ENCODE data around the gene SPPL3.

SPPL3 gene

GRCh38 chr12:120736404-120737331 is 167.5 kb downstream of the SPPL3 start:
- TF ChIP-seq CEBPB (IDR thresholded peaks at IDR 0.05), result no peak
- TF ChIP-seq, protein P1, sequence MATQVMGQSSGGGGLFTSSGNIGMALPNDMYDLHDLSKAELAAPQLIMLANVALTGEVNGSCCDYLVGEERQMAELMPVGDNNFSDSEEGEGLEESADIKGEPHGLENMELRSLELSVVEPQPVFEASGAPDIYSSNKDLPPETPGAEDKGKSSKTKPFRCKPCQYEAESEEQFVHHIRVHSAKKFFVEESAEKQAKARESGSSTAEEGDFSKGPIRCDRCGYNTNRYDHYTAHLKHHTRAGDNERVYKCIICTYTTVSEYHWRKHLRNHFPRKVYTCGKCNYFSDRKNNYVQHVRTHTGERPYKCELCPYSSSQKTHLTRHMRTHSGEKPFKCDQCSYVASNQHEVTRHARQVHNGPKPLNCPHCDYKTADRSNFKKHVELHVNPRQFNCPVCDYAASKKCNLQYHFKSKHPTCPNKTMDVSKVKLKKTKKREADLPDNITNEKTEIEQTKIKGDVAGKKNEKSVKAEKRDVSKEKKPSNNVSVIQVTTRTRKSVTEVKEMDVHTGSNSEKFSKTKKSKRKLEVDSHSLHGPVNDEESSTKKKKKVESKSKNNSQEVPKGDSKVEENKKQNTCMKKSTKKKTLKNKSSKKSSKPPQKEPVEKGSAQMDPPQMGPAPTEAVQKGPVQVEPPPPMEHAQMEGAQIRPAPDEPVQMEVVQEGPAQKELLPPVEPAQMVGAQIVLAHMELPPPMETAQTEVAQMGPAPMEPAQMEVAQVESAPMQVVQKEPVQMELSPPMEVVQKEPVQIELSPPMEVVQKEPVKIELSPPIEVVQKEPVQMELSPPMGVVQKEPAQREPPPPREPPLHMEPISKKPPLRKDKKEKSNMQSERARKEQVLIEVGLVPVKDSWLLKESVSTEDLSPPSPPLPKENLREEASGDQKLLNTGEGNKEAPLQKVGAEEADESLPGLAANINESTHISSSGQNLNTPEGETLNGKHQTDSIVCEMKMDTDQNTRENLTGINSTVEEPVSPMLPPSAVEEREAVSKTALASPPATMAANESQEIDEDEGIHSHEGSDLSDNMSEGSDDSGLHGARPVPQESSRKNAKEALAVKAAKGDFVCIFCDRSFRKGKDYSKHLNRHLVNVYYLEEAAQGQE (IDR thresholded peaks at IDR 0.05; ENCODE audit: low read depth), result no peak
- no peak for TF ChIP-seq CREB1 (IDR thresholded peaks at IDR 0.05; ENCODE audit: low read depth)
- TF ChIP-seq ZBTB7A (IDR thresholded peaks at IDR 0.05; ENCODE audit: low read depth), result no peak
- TF ChIP-seq TAF1 (IDR thresholded peaks at IDR 0.05; ENCODE audit: low read depth), result no peak
- TF ChIP-seq EP300 (IDR thresholded peaks at IDR 0.05; ENCODE audit: borderline replicate concordance), result no peak
- TF ChIP-seq MAX (IDR thresholded peaks at IDR 0.05), result no peak
- TF ChIP-seq EGR1 (IDR thresholded peaks at IDR 0.05), result no peak
- TF ChIP-seq, protein P2, sequence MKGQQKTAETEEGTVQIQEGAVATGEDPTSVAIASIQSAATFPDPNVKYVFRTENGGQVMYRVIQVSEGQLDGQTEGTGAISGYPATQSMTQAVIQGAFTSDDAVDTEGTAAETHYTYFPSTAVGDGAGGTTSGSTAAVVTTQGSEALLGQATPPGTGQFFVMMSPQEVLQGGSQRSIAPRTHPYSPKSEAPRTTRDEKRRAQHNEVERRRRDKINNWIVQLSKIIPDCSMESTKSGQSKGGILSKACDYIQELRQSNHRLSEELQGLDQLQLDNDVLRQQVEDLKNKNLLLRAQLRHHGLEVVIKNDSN (IDR thresholded peaks at IDR 0.05), result no peak
- no peak for TF ChIP-seq TCF12 (IDR thresholded peaks at IDR 0.05; ENCODE audit: low read depth)
- no peak for TF ChIP-seq RAD21 (IDR thresholded peaks at IDR 0.05; ENCODE audit: low read depth)
- no peak for TF ChIP-seq NFIC (IDR thresholded peaks at IDR 0.05)
- no peak for TF ChIP-seq YY1 (IDR thresholded peaks at IDR 0.05; ENCODE audit: low read depth)
- no peak for TF ChIP-seq TEAD4 (IDR thresholded peaks at IDR 0.05)
- TF ChIP-seq FOXM1 (IDR thresholded peaks at IDR 0.05; ENCODE audit: borderline replicate concordance, low read depth), result no peak

- no peak for TF ChIP-seq TEAD4 (IDR thresholded peaks at IDR 0.05)
- TF ChIP-seq RAD21 (IDR thresholded peaks at IDR 0.05; ENCODE audit: low read depth), result no peak
- TF ChIP-seq EP300 (IDR thresholded peaks at IDR 0.05; ENCODE audit: borderline replicate concordance), result no peak
Measured at GRCh38 chr12:120735181-120735580, 169.0 kb downstream of the SPPL3 start.

DNA sequence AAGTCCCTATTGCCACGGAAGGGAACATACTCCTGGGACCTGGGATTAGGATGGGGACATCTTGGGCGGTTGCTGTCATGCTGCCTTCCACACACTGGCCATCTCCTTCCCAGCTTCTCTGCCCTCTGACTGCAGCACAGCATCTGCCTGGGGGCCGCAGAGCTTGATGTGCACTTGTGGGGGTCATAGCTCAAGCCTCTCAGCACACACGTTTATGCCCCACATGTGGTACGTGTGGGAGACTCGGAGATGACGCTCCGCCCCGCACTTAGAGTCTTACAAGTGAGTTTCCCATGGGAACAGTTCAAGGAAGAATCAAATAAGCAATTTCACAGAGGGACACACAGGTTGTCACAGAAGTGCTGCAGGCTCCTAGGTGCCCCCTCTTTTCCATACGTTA is 169.9 kb downstream of the SPPL3 start:
- TF ChIP-seq TEAD4 (IDR thresholded peaks at IDR 0.05) (no peak), YY1 (IDR thresholded peaks at IDR 0.05; ENCODE audit: low read depth) (no peak), MAX (IDR thresholded peaks at IDR 0.05) (no peak)
- TF ChIP-seq, protein P2 (IDR thresholded peaks at IDR 0.05), result no peak

DNA sequence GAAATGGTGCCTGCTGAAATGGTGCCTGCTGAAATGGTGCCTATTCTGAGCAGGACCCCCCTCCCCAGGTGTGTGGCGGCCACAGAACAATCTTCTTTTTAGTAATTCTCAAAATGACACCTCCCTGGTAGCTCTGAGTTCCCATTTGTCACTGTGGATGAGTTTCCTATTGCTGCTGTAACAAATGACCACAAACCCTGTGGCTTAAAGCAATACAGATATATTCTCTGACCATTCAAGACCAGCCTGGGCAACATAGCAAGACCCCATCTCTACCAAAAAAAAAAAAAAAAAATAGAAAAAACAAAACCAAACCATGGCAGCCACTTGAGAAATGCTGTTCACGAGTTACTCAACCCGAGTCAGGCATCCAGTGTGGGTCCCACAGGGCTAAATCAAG is 170.6 kb downstream of the SPPL3 start:
- TF ChIP-seq CEBPB (IDR thresholded peaks at IDR 0.05), result no peak
- TF ChIP-seq RAD21 (IDR thresholded peaks at IDR 0.05; ENCODE audit: low read depth), result no peak
- TF ChIP-seq TAF1 (IDR thresholded peaks at IDR 0.05; ENCODE audit: low read depth), result no peak
- TF ChIP-seq NFIC (IDR thresholded peaks at IDR 0.05), result no peak
- TF ChIP-seq EP300 (IDR thresholded peaks at IDR 0.05; ENCODE audit: borderline replicate concordance), result no peak
- TF ChIP-seq YY1 (IDR thresholded peaks at IDR 0.05; ENCODE audit: low read depth), result no peak
- TF ChIP-seq FOXM1 (IDR thresholded peaks at IDR 0.05; ENCODE audit: borderline replicate concordance, low read depth), result no peak
- TF ChIP-seq TEAD4 (IDR thresholded peaks at IDR 0.05), result no peak
- no peak for TF ChIP-seq ZBTB7A (IDR thresholded peaks at IDR 0.05; ENCODE audit: low read depth)
- TF ChIP-seq EGR1 (IDR thresholded peaks at IDR 0.05), result no peak
- TF ChIP-seq MAX (IDR thresholded peaks at IDR 0.05), result no peak
- TF ChIP-seq, protein P1 (IDR thresholded peaks at IDR 0.05; ENCODE audit: low read depth), result no peak
- TF ChIP-seq CREB1 (IDR thresholded peaks at IDR 0.05; ENCODE audit: low read depth), result no peak
- TF ChIP-seq TCF12 (IDR thresholded peaks at IDR 0.05; ENCODE audit: low read depth), result no peak
- TF ChIP-seq, protein P2 (IDR thresholded peaks at IDR 0.05), result no peak

GRCh38 chr12:120726961-120727360 is 177.2 kb downstream of the SPPL3 start:
- TF ChIP-seq EP300 (IDR thresholded peaks at IDR 0.05; ENCODE audit: borderline replicate concordance), result no peak
- TF ChIP-seq FOXM1 (IDR thresholded peaks at IDR 0.05; ENCODE audit: borderline replicate concordance, low read depth), result no peak
- TF ChIP-seq, protein P1 (IDR thresholded peaks at IDR 0.05; ENCODE audit: low read depth), result no peak
- TF ChIP-seq EGR1 (IDR thresholded peaks at IDR 0.05), result no peak
- TF ChIP-seq ZBTB7A (IDR thresholded peaks at IDR 0.05; ENCODE audit: low read depth), result no peak
- no peak for TF ChIP-seq TAF1 (IDR thresholded peaks at IDR 0.05; ENCODE audit: low read depth)
- no peak for TF ChIP-seq YY1 (IDR thresholded peaks at IDR 0.05; ENCODE audit: low read depth)
- TF ChIP-seq, protein P2 (IDR thresholded peaks at IDR 0.05), result no peak
- no peak for TF ChIP-seq RAD21 (IDR thresholded peaks at IDR 0.05; ENCODE audit: low read depth)
- no peak for TF ChIP-seq CEBPB (IDR thresholded peaks at IDR 0.05)
- no peak for TF ChIP-seq TEAD4 (IDR thresholded peaks at IDR 0.05)
- TF ChIP-seq TCF12 (IDR thresholded peaks at IDR 0.05; ENCODE audit: low read depth), result no peak
- no peak for TF ChIP-seq CREB1 (IDR thresholded peaks at IDR 0.05; ENCODE audit: low read depth)
